Tibial nerve (tissue), 3 donors: ENCODE measurements around the gene SERINC3.

ENCODE experiments used
- CTCF ChIP-seq, 5 experiments: fragments of 200-600 bp in 3 of 5; fragments of 450-650 bp in 2 of 5; sonication (generic) in 3 of 5; IDR thresholded peaks; one replicate each; pipeline ENCODE4 v1.5.1; 2016 to 2019; ENCODE audit warnings: antibody characterized with exemption in 5 of 5, mild to moderate bottlenecking in 3 of 5, moderate library complexity in 2 of 5
- POLR2A ChIP-seq, 2 donors: fragments of 450-650 bp; IDR thresholded peaks; one replicate each; pipeline ENCODE4 v1.6.1; 2017; ENCODE audit warnings: antibody characterized with exemption in 2 of 2, mild to moderate bottlenecking in 2 of 2, moderate library complexity in 2 of 2

DNA sequence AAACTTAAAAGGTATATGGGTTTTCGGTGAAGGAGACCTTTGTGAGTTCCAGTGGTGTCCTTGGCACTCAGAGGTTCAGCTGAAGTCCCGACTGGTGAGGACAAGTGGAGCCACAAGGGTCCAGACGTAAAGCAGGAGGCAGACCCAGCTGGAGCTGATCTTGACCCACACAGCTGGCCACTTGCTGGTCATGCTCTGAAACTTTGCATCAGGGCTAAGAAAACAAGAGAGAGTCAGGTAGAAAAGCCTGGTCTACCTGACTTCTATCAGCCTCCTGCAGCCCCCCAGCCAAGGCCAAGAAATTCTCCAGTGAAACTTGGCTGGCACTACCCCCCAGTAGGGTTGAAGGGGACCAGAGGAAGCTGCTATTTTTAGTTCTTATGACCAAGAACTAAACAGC lies 21.6 kb downstream of the SERINC3 start:
- TF ChIP-seq CTCF (IDR thresholded peaks at IDR 0.05): no peak
- TF ChIP-seq POLR2A (IDR thresholded peaks at IDR 0.05): no peak
